Fibroblast of mammary gland (primary cell): ENCODE results near the gene B4GALNT1.
A peak's percentile ranks its signal among the peaks of the same experiment; 100 is the strongest.

Experiments used
- DNase-seq: peaks from one replicate; pipeline ENCODE4 v3.0.0-alpha.2; 2010; ENCODE audit warnings: low read depth
- H3K4me3 ChIP-seq: 2 replicates; pipeline ENCODE4 v1.5.1; 2011; ENCODE audit warnings: low read depth, mild to moderate bottlenecking, low read length, moderate library complexity; ENCODE audit not compliant: control insufficient read depth
- TF ChIP-seq, protein P1 (sequence below): conservative IDR thresholded peaks from 2 replicates; pipeline ENCODE4 v1.5.1; 2011; ENCODE audit warnings: low read depth, low read length, inconsistent platforms; ENCODE audit not compliant: control insufficient read depth, insufficient read depth

Gene B4GALNT1

DNA sequence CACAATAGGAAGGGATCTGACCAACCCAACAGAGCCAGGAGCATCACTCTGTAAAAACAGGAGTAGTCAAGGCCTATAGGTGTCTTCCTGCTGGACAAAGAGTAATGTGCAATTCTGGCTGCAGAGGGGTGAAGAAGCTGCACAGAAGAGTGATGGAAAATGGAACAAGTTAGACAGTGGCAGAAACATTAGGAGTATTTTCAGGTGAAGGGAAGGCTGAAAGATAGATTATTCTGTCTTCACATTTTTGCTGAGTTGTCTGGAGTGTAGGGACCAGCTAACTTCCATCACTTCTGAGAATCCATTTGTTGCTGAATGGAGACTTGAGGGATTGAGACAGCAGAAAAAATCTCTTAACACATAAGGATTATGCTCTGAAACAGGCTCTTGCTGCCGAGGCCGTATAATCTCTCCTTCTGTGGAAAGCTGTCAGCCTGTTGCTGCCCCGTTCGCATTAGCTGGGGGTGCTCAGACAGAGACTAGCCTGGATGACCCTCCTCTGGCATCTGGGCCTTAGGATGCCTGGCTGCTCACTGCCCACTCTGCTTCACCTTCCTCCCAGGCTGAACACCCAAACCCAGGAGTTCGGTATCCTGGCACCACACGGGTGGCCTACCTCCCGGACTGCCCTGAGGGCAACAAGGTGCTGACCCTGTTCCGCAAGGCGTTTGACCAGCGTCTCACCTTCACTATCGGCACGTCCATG, 24.9 kb downstream of the B4GALNT1 start:
- TF ChIP-seq, protein P1, sequence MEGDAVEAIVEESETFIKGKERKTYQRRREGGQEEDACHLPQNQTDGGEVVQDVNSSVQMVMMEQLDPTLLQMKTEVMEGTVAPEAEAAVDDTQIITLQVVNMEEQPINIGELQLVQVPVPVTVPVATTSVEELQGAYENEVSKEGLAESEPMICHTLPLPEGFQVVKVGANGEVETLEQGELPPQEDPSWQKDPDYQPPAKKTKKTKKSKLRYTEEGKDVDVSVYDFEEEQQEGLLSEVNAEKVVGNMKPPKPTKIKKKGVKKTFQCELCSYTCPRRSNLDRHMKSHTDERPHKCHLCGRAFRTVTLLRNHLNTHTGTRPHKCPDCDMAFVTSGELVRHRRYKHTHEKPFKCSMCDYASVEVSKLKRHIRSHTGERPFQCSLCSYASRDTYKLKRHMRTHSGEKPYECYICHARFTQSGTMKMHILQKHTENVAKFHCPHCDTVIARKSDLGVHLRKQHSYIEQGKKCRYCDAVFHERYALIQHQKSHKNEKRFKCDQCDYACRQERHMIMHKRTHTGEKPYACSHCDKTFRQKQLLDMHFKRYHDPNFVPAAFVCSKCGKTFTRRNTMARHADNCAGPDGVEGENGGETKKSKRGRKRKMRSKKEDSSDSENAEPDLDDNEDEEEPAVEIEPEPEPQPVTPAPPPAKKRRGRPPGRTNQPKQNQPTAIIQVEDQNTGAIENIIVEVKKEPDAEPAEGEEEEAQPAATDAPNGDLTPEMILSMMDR, result no peak
- no peak overlapping the region for H3K4me3 ChIP-seq
- no peak for DNase-seq

DNA sequence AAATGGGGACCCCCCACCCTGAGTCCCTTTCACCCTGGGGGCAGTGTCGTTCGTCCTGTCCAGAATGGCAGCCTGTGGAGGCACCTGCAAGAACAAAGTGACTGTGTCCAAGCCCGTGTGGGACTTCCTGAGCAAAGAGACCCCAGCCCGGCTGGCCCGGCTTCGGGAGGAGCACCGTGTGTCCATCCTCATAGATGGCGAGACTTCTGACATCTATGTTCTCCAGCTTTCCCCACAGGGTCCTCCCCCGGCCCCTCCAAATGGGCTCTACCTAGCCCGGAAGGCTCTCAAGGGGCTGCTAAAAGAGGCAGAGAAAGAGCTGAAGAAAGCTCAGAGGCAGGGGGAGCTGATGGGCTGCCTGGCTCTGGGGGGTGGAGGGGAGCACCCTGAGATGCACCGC, 26.2 kb downstream of the B4GALNT1 start:
- no peak overlapping the region for H3K4me3 ChIP-seq
- no peak for DNase-seq
- TF ChIP-seq, protein P1, result no peak

DNA sequence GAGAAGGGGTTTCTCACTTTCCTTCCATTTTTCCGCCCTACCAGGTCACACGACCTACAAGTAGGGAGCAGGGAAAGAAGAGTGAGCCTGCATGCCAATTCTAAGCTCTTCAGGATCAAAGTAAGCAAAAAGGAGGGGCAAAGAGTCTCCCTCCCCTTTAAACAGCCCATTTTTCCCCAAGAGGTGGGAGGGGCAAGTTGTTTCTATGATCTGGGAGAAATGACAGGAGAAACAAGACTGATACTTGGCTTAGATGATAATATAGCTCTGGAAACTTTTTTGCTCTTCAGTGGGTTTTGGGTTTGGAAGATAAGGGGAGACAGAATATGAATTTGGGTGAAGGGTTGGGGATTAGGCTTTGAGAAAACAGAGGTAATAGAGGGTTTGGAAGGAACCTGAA, 26.6 kb downstream of the B4GALNT1 start:
- TF ChIP-seq, protein P1, result no peak
- DNase-seq, result no peak
- H3K4me3 ChIP-seq, result no peak overlapping the region

DNA sequence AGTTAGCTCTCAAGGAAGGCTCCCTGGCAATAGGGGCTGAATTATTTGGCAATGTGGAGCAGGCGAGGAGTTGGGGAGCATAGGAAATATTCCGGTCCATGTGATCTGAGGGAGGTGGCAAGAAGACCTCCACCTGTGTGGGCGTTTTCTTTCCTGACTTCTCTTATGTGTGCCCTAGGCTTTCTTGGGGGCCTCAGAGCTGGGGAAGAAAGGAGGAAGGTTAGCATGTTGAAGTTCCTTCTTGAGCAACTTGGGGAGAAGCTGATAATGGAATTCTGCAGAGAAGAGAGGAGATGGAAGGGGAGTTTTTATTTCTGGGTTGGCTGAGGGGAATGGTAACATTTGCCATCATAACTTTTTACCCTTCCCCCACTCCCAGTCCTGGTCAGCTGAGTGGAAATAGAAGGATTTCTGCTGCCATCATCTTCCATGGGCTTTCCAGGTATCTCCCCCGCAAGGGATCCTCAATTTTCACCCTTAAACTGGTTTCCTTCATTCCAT, 27.1 kb downstream of the B4GALNT1 start:
- H3K4me3 ChIP-seq, result peak overlapping the region; percentile 72
- TF ChIP-seq, protein P1, result no peak
- no peak for DNase-seq

DNA sequence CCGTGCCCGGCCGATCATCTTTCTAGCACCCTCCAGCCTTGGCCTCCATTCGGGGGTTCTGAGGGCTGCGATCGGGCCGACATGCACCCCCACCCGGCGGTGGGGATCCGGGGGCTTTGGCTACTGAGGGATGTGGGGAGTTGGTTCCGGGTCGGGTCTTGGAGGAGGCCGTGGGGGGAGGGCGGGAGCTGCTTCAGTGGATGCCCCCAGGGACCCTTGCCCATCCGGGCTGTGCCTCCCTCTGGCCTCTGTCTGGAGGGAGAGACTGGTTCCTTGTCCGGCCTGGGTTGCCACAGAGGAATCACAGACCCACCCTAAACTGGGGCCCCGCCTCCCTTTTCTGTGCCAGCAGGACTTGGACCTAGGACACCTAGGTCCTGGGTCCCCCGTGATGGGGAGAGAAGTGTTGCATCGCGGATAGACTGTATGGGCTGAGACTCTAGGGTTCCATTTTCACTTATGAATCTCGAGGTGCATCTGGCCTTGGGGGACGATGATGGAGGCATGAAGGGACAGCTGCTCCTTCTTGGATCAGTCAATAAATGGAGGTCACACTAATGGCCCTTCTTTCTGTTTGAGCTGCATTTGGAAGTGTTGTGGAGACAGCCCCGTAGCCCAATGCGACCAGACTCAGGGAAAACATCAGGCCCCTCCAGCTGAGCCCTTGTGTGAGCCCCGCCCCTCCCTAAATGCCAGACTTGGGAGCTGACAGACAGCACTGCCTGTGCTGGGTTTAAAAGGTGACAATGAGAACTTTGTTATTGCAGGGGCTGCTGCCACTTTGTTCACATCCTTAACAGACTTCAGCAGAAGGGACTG, 27.8 kb downstream of the B4GALNT1 start:
- TF ChIP-seq, protein P1, result no peak
- H3K4me3 ChIP-seq, result peak overlapping the region; percentile 72

DNA sequence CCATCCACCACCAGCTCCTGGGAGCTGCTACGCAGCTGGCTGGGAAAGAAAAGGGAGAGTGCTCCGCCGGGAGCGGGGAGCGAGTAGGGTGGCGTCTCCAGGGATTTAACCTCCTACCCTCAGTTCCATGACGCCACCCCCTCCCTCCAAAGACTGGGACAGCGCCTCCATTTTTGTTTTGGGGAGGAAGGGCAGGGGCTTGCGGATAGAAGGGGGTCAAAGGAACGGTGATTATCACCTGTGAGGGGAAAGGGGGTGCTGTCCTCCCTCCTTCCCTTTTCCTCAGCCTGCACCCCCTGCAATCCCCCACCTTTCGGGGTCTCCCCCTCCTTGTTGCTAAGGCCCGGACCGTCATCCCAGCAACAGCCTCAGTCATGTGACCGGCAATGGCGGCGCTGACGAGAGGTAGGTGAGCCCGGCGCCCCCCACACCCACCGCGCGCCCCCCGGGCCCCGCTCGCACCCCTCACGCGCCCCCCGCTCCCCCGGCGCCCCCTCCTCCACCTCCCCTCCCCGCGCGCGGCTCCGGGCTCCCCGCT, 28.5 kb downstream of the B4GALNT1 start, which contains the start of gene DTX3:
DTX3 (plus strand) TSS at position 371 of the 538 bp plus-strand sequence. CDS start 1,694 bp downstream, outside the sequence.
- DNase-seq, result peak; percentile 19
- TF ChIP-seq, protein P1, result no peak
- H3K4me3 ChIP-seq, result peak within 1 kb of the TSS; percentile 72

More for the DNA sequence above, 27.8 kb downstream of the B4GALNT1 start:
- DNase-seq, result peak; percentile 11
